HG03159 (cell line): ENCODE measurements around the gene PRKAG1.
A peak's percentile ranks its signal among the peaks of the same experiment; 100 is the strongest.

Experiments used
- ATAC-seq: cut with Tn5 transposase; IDR thresholded peaks from one replicate; pipeline ENCODE4 v1.9.1; 2021; ENCODE audit warnings: mild to moderate bottlenecking, moderate library complexity; ENCODE audit not compliant: unreplicated experiment

Gene PRKAG1

GRCh38 chr12:48969833-48970701 lies 48.5 kb downstream of the PRKAG1 start:
- no peak for ATAC-seq

GRCh38 chr12:48969160-48969771 lies 49.3 kb downstream of the PRKAG1 start:
- ATAC-seq, result no peak

- no peak for ATAC-seq
These were observed 50.1 kb downstream of the PRKAG1 start for GRCh38 chr12:48968467-48968866.

GRCh38 chr12:48967991-48968390 lies 50.6 kb downstream of the PRKAG1 start:
- ATAC-seq, result no peak

- ATAC-seq, result no peak
These were observed 52.2 kb downstream of the PRKAG1 start for GRCh38 chr12:48966177-48966895.

- ATAC-seq, result no peak
These were observed 53.2 kb downstream of the PRKAG1 start for GRCh38 chr12:48965298-48965838.

- no peak for ATAC-seq
These were observed 56.8 kb downstream of the PRKAG1 start for GRCh38 chr12:48961801-48962200.

- ATAC-seq, result no peak
These were observed 57.2 kb downstream of the PRKAG1 start for GRCh38 chr12:48961331-48961730.

GRCh38 chr12:48960834-48961233 lies 57.7 kb downstream of the PRKAG1 start:
- no peak for ATAC-seq

- ATAC-seq, result no peak
These were observed 60.6 kb downstream of the PRKAG1 start for GRCh38 chr12:48958049-48958388.

- peak; percentile 89 for ATAC-seq
These were observed 61.2 kb downstream of the PRKAG1 start, which contains the start of gene ARF3 for GRCh38 chr12:48957141-48958048. ARF3 (minus strand) TSS chr12:48957487; CDS start chr12:48941095, 16,392 bp downstream.

- peak; percentile 28 for ATAC-seq
These were observed 62.1 kb downstream of the PRKAG1 start for GRCh38 chr12:48956279-48957140.

GRCh38 chr12:48954841-48955501 lies 63.6 kb downstream of the PRKAG1 start:
- ATAC-seq, result no peak

- ATAC-seq, result no peak
These were observed 64.5 kb downstream of the PRKAG1 start for GRCh38 chr12:48954061-48954460.

- no peak for ATAC-seq
These were observed 65.9 kb downstream of the PRKAG1 start for GRCh38 chr12:48952691-48953090.
